HG03432 (cell line): ENCODE measurements around the gene STARD8.
"Not testable (repeated sequence)": the region's sequence is repeated elsewhere in the genome, so short reads cannot be mapped to it uniquely, and the experiment has no call there.

ENCODE experiments used
- ATAC-seq: cut with Tn5 transposase; IDR thresholded peaks from one replicate; pipeline ENCODE4 v1.9.1; 2021; ENCODE audit warnings: mild to moderate bottlenecking, moderate library complexity; ENCODE audit not compliant: unreplicated experiment

STARD8 gene

GRCh38 chrX:68659385-68659784 lies 11.9 kb downstream of the STARD8 start:
- no peak for ATAC-seq

GRCh38 chrX:68659786-68660185 lies 12.3 kb downstream of the STARD8 start:
- no peak for ATAC-seq

GRCh38 chrX:68660746-68661145 lies 13.3 kb downstream of the STARD8 start:
- no peak for ATAC-seq

- no peak for ATAC-seq
These were observed 18.0 kb downstream of the STARD8 start for GRCh38 chrX:68665502-68665901.

GRCh38 chrX:68666580-68666979 lies 19.1 kb downstream of the STARD8 start:
- ATAC-seq = no peak

GRCh38 chrX:68669094-68669860 lies 21.8 kb downstream of the STARD8 start:
- ATAC-seq = no peak

GRCh38 chrX:68669871-68670270 lies 22.4 kb downstream of the STARD8 start:
- no peak for ATAC-seq

GRCh38 chrX:68671221-68671620 lies 23.8 kb downstream of the STARD8 start:
- no peak for ATAC-seq

- no peak for ATAC-seq
These were observed 25.3 kb downstream of the STARD8 start for GRCh38 chrX:68672581-68673318.

- no peak for ATAC-seq
These were observed 28.1 kb downstream of the STARD8 start for GRCh38 chrX:68675571-68675970.

- ATAC-seq = no peak
These were observed 28.9 kb downstream of the STARD8 start for GRCh38 chrX:68676335-68676734.

GRCh38 chrX:68677998-68678397 lies 30.5 kb downstream of the STARD8 start:
- no peak for ATAC-seq

- peak; percentile 53 for ATAC-seq
These were observed 34.0 kb downstream of the STARD8 start for GRCh38 chrX:68681443-68681941.

GRCh38 chrX:68682790-68683189 lies 35.3 kb downstream of the STARD8 start:
- ATAC-seq = no peak

GRCh38 chrX:68683580-68683979 lies 36.1 kb downstream of the STARD8 start:
- no peak for ATAC-seq

- ATAC-seq = no peak
These were observed 36.9 kb downstream of the STARD8 start for GRCh38 chrX:68684291-68684918.

GRCh38 chrX:68684919-68685304 lies 37.4 kb downstream of the STARD8 start:
- no peak for ATAC-seq

- no peak for ATAC-seq
These were observed 38.2 kb downstream of the STARD8 start for GRCh38 chrX:68685685-68686084.

GRCh38 chrX:68686097-68686977 lies 38.9 kb downstream of the STARD8 start:
- ATAC-seq = no peak

GRCh38 chrX:68688931-68689330 lies 41.5 kb downstream of the STARD8 start:
- ATAC-seq = not testable (repeated sequence)
